ENCODE results near the gene KLK2. TPM values are rescaled to one million over a fixed set of nuclear protein-coding genes. Genes with fewer than 3 reads are reported as not detected.
A peak's percentile ranks its signal among the peaks of the same experiment; 100 is the strongest.

The KLK2 gene
- total and polyA plus RNA-seq, 8 donors: not detected

- DNase-seq: no peak
- H3K4me1 ChIP-seq: no peaks in the 10 kb centered on the region
- H3K9me3 ChIP-seq: peaks cover 0 to 7% of the 10 kb centered on the region in 2 donors
- no peak for ATAC-seq
- no peak overlapping the region for H3K4me3 ChIP-seq
- no peaks in the 10 kb centered on the region for H3K36me3 ChIP-seq
- TF ChIP-seq CTCF (IDR thresholded peaks at IDR 0.05): no peak
- peaks cover 0 to 81% of the 10 kb centered on the region in 2 donors for H3K27me3 ChIP-seq
- no peak overlapping the region for H3K27ac ChIP-seq
- intact Hi-C loops (cut with DNase I): no loop called here
These were observed 13.4 kb upstream of the KLK2 start for GRCh38 chr19:50859849-50860248.

GRCh38 chr19:50861010-50861409 is 12.2 kb upstream of the KLK2 start:
- DNase-seq: no peak
- H3K4me1 ChIP-seq: no peaks in the 10 kb centered on the region
- H3K36me3 ChIP-seq: no peaks in the 10 kb centered on the region
- intact Hi-C loops (cut with DNase I): no loop called here
- no peak overlapping the region for H3K4me3 ChIP-seq
- no peak overlapping the region for H3K27ac ChIP-seq
- peaks cover 0 to 79% of the 10 kb centered on the region in 2 donors for H3K27me3 ChIP-seq
- peaks cover 0 to 7% of the 10 kb centered on the region in 2 donors for H3K9me3 ChIP-seq
- no peak for TF ChIP-seq CTCF (IDR thresholded peaks at IDR 0.05)
- ATAC-seq: no peak

GRCh38 chr19:50861496-50862286 is 11.5 kb upstream of the KLK2 start:
- DNase-seq: no peak

GRCh38 chr19:50869479-50869878 is 3.8 kb upstream of the KLK2 start:
- Histone ChIP-seq H3K9me3 (no peaks in the 10 kb centered on the region), H3K4me1 (no peaks in the 10 kb centered on the region), H3K4me3 (no peak overlapping the region), H3K27ac (no peak overlapping the region), H3K27me3 (peaks cover 0 to 85% of the 10 kb centered on the region in 2 donors), H3K36me3 (no peaks in the 10 kb centered on the region)
- DNase-seq (no peak), ATAC-seq (no peak)
- intact Hi-C loops (cut with DNase I): no loop called here
- TF ChIP-seq CTCF (IDR thresholded peaks at IDR 0.05): no peak

More at GRCh38 chr19:50861496-50862286, 11.5 kb upstream of the KLK2 start:
- Histone ChIP-seq H3K9me3 (peaks cover 0 to 7% of the 10 kb centered on the region in 2 donors), H3K27me3 (peaks cover 0 to 76% of the 10 kb centered on the region in 2 donors), H3K4me3 (no peak overlapping the region), H3K4me1 (no peaks in the 10 kb centered on the region), H3K36me3 (no peaks in the 10 kb centered on the region), H3K27ac (no peak overlapping the region)
- TF ChIP-seq CTCF (IDR thresholded peaks at IDR 0.05): no peak
- intact Hi-C loops (cut with DNase I): no loop called here
- ATAC-seq: no peak

- Histone ChIP-seq H3K27me3 (peaks cover 0 to 87% of the 10 kb centered on the region in 2 donors), H3K36me3 (no peaks in the 10 kb centered on the region), H3K27ac (no peak overlapping the region), H3K4me3 (no peak overlapping the region), H3K9me3 (no peaks in the 10 kb centered on the region), H3K4me1 (no peaks in the 10 kb centered on the region)
- intact Hi-C loops (cut with DNase I): no loop called here
- TF ChIP-seq CTCF (IDR thresholded peaks at IDR 0.05): no peak
- DNase-seq (peak in 1 of 4 donors; percentile 76), ATAC-seq (no peak)
These were observed 2.7 kb upstream of the KLK2 start for GRCh38 chr19:50870417-50871089.

All from left lung (tissue), 10 donors.